Endothelial cell of umbilical vein (primary cell): ENCODE data around the gene FER.

Source experiments
- EZH2 ChIP-seq: IDR thresholded peaks from 2 replicates; pipeline ENCODE4 v1.6.1; 2012; ENCODE audit warnings: borderline replicate concordance, low read depth, mild to moderate bottlenecking, moderate library complexity, low read length, inconsistent platforms; ENCODE audit not compliant: severe bottlenecking
- GATA2 ChIP-seq: IDR thresholded peaks from 2 replicates; pipeline ENCODE4 v1.7.0; 2011; ENCODE audit warnings: low read depth, mild to moderate bottlenecking, moderate library complexity, mixed read lengths, low read length; ENCODE audit not compliant: insufficient read length, insufficient read depth
- JUN ChIP-seq: IDR thresholded peaks from 2 replicates; pipeline ENCODE4 v1.6.1; 2011; ENCODE audit warnings: borderline replicate concordance, low read depth; ENCODE audit not compliant: insufficient read length, insufficient read depth
- POLR2A ChIP-seq: IDR thresholded peaks from 2 replicates; pipeline ENCODE4 v1.6.1; 2012; ENCODE audit warnings: low read depth, mild to moderate bottlenecking, control low read depth, low read length
- POLR2AphosphoS5 ChIP-seq: IDR thresholded peaks from 2 replicates; pipeline ENCODE4 v1.6.1; 2012; ENCODE audit warnings: low read depth, mild to moderate bottlenecking, control low read depth, low read length, moderate library complexity; ENCODE audit not compliant: insufficient read depth
- TF ChIP-seq, protein P1 (sequence below), 2 donors: IDR thresholded peaks; 1 replicate in 1 of 2; 2 replicates in 1 of 2; pipeline ENCODE4 v1.5.1; 2011; ENCODE audit warnings: low read length in 2 of 2, mild to moderate bottlenecking in 2 of 2, moderate library complexity in 2 of 2, control low read depth in 1 of 2, inconsistent platforms in 1 of 2, low read depth in 1 of 2; ENCODE audit not compliant: insufficient read depth in 1 of 2; ENCODE audit errors: extremely low read depth in 1 of 2
- TF ChIP-seq, protein P2 (sequence below): IDR thresholded peaks from 2 replicates; pipeline ENCODE4 v1.6.1; 2011; ENCODE audit not compliant: insufficient read depth, insufficient read length

DNA sequence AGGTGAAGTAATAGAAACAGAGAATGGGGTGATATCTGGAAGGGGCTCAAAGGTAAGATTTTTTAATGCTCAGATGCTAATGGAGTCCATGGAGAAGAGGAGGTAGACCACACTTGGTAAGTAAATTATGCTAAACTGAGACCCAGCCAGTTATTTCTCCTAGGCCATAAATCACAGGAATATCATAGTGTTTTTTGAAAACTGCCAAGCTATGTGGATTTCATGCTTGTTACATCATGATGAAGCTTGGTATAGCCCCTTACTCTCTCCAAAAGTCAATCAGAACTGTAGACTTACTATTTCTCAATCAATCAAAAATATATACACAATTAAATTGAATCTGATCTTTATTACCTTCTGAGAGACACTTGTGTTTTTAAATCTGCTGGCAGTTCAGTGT lies 409.2 kb downstream of the FER start:
- TF ChIP-seq, protein P1, sequence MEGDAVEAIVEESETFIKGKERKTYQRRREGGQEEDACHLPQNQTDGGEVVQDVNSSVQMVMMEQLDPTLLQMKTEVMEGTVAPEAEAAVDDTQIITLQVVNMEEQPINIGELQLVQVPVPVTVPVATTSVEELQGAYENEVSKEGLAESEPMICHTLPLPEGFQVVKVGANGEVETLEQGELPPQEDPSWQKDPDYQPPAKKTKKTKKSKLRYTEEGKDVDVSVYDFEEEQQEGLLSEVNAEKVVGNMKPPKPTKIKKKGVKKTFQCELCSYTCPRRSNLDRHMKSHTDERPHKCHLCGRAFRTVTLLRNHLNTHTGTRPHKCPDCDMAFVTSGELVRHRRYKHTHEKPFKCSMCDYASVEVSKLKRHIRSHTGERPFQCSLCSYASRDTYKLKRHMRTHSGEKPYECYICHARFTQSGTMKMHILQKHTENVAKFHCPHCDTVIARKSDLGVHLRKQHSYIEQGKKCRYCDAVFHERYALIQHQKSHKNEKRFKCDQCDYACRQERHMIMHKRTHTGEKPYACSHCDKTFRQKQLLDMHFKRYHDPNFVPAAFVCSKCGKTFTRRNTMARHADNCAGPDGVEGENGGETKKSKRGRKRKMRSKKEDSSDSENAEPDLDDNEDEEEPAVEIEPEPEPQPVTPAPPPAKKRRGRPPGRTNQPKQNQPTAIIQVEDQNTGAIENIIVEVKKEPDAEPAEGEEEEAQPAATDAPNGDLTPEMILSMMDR (IDR thresholded peaks at IDR 0.05; ENCODE audit: extremely low read depth in 1 of 2, insufficient read depth in 1 of 2, low read depth in 1 of 2, low read length in 2 of 2) = no peak
- TF ChIP-seq EZH2 = no peak
- TF ChIP-seq GATA2 = no peak
- TF ChIP-seq, protein P2, sequence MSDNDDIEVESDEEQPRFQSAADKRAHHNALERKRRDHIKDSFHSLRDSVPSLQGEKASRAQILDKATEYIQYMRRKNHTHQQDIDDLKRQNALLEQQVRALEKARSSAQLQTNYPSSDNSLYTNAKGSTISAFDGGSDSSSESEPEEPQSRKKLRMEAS = no peak
- TF ChIP-seq POLR2AphosphoS5 = no peak
- no peak for TF ChIP-seq POLR2A
- no peak for TF ChIP-seq JUN
